SKM-1 (cell line): ENCODE data around the gene SLC19A1.
"Not testable (repeated sequence)": the region's sequence is repeated elsewhere in the genome, so short reads cannot be mapped to it uniquely, and the experiment has no call there.

ENCODE experiments used
- DNase-seq: peaks from one replicate; lab custom pipeline; 2025; ENCODE audit not compliant: unreplicated experiment; lab: John Stamatoyannopoulos, UW

Gene SLC19A1

GRCh38 chr21:45533846-45534635 lies 8.2 kb downstream of the SLC19A1 start:
- DNase-seq, result no peak

- no peak for DNase-seq
Measured at GRCh38 chr21:45533361-45533845, 8.8 kb downstream of the SLC19A1 start.

- peak; percentile 53 for DNase-seq
Measured at GRCh38 chr21:45532826-45533360, 9.3 kb downstream of the SLC19A1 start.

GRCh38 chr21:45531393-45532215 lies 10.6 kb downstream of the SLC19A1 start:
- DNase-seq, result no peak

GRCh38 chr21:45531114-45531392 lies 11.2 kb downstream of the SLC19A1 start:
- not testable (repeated sequence) for DNase-seq

- no peak for DNase-seq
Measured at GRCh38 chr21:45530423-45531113, 11.7 kb downstream of the SLC19A1 start.

GRCh38 chr21:45529785-45530422 lies 12.3 kb downstream of the SLC19A1 start:
- DNase-seq, result no peak

GRCh38 chr21:45528981-45529784 lies 13.1 kb downstream of the SLC19A1 start:
- DNase-seq, result no peak

GRCh38 chr21:45528028-45528705 lies 14.1 kb downstream of the SLC19A1 start:
- DNase-seq, result no peak

GRCh38 chr21:45527151-45527999 lies 14.9 kb downstream of the SLC19A1 start:
- DNase-seq, result not testable (repeated sequence)

- no peak for DNase-seq
Measured at GRCh38 chr21:45525910-45526306, 16.3 kb downstream of the SLC19A1 start.

- no peak for DNase-seq
Measured at GRCh38 chr21:45525153-45525909, 16.9 kb downstream of the SLC19A1 start.

- DNase-seq, result no peak
Measured at GRCh38 chr21:45524756-45525152, 17.5 kb downstream of the SLC19A1 start.

- no peak for DNase-seq
Measured at GRCh38 chr21:45523411-45524101, 18.7 kb downstream of the SLC19A1 start.

- DNase-seq, result no peak
Measured at GRCh38 chr21:45522986-45523385, 19.3 kb downstream of the SLC19A1 start.

- DNase-seq, result no peak
Measured at GRCh38 chr21:45522381-45522780, 19.9 kb downstream of the SLC19A1 start.

- DNase-seq, result no peak
Measured at GRCh38 chr21:45521241-45521640, 21.0 kb downstream of the SLC19A1 start.
